ENCODE results near the gene HPSE. TPM values are rescaled to one million over a fixed set of nuclear protein-coding genes. Genes with fewer than 3 reads are reported as not detected.

The HPSE gene
- polyA plus RNA-seq, 3 donors = 21.2 to 65.8 (median 31.2) TPM

- no peak overlapping the region for H3K27ac Mint-ChIP-seq
- intact Hi-C loops (cut with micrococcal nuclease) = loop anchor here in 1 of 2 donors (10.0 kb wide), 1 partner anchor 181 kb away; no protein-coding TSS in a partner anchor
- TF ChIP-seq CTCF (IDR thresholded peaks at IDR 0.05) = no peak
These were observed 79.1 kb downstream of the HPSE start for GRCh38 chr4:83255584-83255983.

DNA sequence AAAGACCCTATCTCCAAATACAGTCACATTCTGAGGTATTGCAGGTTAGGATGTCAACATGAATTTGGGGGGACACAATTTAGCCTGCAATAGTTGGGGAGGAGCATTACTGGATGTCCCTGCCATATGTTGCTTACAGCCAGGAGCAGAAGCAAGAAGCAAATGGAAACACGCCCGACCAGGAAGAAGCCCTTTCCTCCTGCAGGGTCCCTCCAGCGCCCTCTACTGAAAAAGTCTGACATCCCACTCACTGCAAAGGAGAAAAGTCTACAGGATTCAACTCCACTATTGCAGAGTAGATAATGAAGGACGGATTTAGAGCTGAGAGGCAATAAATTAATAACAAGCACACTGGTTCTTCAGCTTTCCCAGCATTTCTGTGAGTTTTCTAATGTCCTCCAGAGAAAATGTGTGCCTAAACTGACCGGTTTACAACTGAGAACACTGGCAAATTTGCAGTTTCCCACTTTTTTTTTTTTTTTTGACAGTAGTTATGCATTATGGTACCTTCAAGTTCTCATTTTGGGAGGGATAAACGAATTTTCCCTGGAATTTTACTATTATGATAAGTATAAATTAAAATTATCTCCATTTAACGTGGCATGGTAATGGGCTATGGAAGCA lies 81.8 kb downstream of the HPSE start:
- Mint-ChIP-seq H3K27ac (peak overlapping the region in 2 of 7 donors; percentile 78 to 79), H3K36me3 (peaks cover 5 to 7% of the 10 kb centered on the region in 2 donors), H3K9me3 (no peaks in the 10 kb centered on the region), H3K4me1 (peaks cover 53% of the 10 kb centered on the region), H3K27me3 (ENCODE audit: low read depth in 3 of 3) (no peaks in the 10 kb centered on the region), H3K4me3 (no peak overlapping the region)
- TF ChIP-seq CTCF (IDR thresholded peaks at IDR 0.05) = peak; percentile 78
- WGBS (ENCODE audit: insufficient coverage) = no CpG with 5 or more reads among the region's 7 CpGs
- Histone ChIP-seq H3K4me3 (replicated peaks in 1 of 3; ENCODE audit: low read depth in 2 of 3, low read length in 3 of 3) (peak overlapping the region in 1 of 3 experiments; percentile 2), H3K36me3 (replicated peaks in 1 of 2; ENCODE audit: control insufficient read depth in 1 of 2, insufficient read depth in 2 of 2, low read length in 2 of 2) (no peaks in the 10 kb centered on the region), H3K27me3 (ENCODE audit: control insufficient read depth in 2 of 2, insufficient read depth in 2 of 2, low read length in 2 of 2) (no peaks in the 10 kb centered on the region), H4K20me1 (ENCODE audit: insufficient read depth, low read length) (no peaks in the 10 kb centered on the region), H2AFZ (ENCODE audit: insufficient read depth, low read depth, low read length, poor library complexity, severe bottlenecking) (peak overlapping the region; percentile 20), H3K4me1 (ENCODE audit: control insufficient read depth in 1 of 2, insufficient read depth in 2 of 2, low read length in 2 of 2) (peaks cover 42 to 46% of the 10 kb centered on the region in 2 donors), H3K4me2 (replicated peaks; ENCODE audit: extremely low read depth, low read length, poor library complexity, severe bottlenecking) (no peak overlapping the region), H3K9ac (ENCODE audit: insufficient read depth, low read length, poor library complexity, severe bottlenecking) (no peak overlapping the region), H3K79me2 (ENCODE audit: insufficient read depth, low read length) (peaks cover 5% of the 10 kb centered on the region), H3K9me3 (replicated peaks in 1 of 2; ENCODE audit: control insufficient read depth in 1 of 2, insufficient read depth in 1 of 2, low read length in 2 of 2) (no peaks in the 10 kb centered on the region), H3K27ac (ENCODE audit: low read depth in 1 of 2, low read length in 2 of 2) (peak overlapping the region in 1 of 2 donors; percentile 72)
- intact Hi-C loops (cut with micrococcal nuclease) = loop anchor here in 1 of 2 donors (5.0 to 10.0 kb wide), 2 partner anchors 41 to 178 kb away; no protein-coding TSS in a partner anchor
- peak; percentile 56 to 74 (median 67) for DNase-seq

More at GRCh38 chr4:83255584-83255983, 79.1 kb downstream of the HPSE start:
- Histone ChIP-seq H3K4me2 (replicated peaks; ENCODE audit: extremely low read depth, low read length, poor library complexity, severe bottlenecking) (no peak overlapping the region), H4K20me1 (ENCODE audit: insufficient read depth, low read length) (no peaks in the 10 kb centered on the region), H2AFZ (ENCODE audit: insufficient read depth, low read depth, low read length, poor library complexity, severe bottlenecking) (no peak overlapping the region), H3K27ac (ENCODE audit: low read depth in 1 of 2, low read length in 2 of 2) (no peak overlapping the region), H3K4me1 (ENCODE audit: control insufficient read depth in 1 of 2, insufficient read depth in 2 of 2, low read length in 2 of 2) (peaks cover 43 to 46% of the 10 kb centered on the region in 2 donors), H3K4me3 (replicated peaks in 1 of 3; ENCODE audit: low read depth in 2 of 3, low read length in 3 of 3) (no peak overlapping the region), H3K36me3 (replicated peaks in 1 of 2; ENCODE audit: control insufficient read depth in 1 of 2, insufficient read depth in 2 of 2, low read length in 2 of 2) (peaks cover 0 to 7% of the 10 kb centered on the region in 2 donors), H3K27me3 (ENCODE audit: control insufficient read depth in 2 of 2, insufficient read depth in 2 of 2, low read length in 2 of 2) (no peaks in the 10 kb centered on the region), H3K9ac (ENCODE audit: insufficient read depth, low read length, poor library complexity, severe bottlenecking) (no peak overlapping the region), H3K79me2 (ENCODE audit: insufficient read depth, low read length) (peaks cover 5% of the 10 kb centered on the region), H3K9me3 (replicated peaks in 1 of 2; ENCODE audit: control insufficient read depth in 1 of 2, insufficient read depth in 1 of 2, low read length in 2 of 2) (no peaks in the 10 kb centered on the region)
- no peak for DNase-seq
- peaks cover 15 to 26% of the 10 kb centered on the region in 2 donors for H3K36me3 Mint-ChIP-seq
- WGBS (ENCODE audit: insufficient coverage) = no CpG with 5 or more reads among the region's 1 CpG
- H3K4me1 Mint-ChIP-seq = peaks cover 55% of the 10 kb centered on the region
- H3K27me3 Mint-ChIP-seq (ENCODE audit: low read depth in 3 of 3) = no peaks in the 10 kb centered on the region
- no peak overlapping the region for H3K4me3 Mint-ChIP-seq
- no peaks in the 10 kb centered on the region for H3K9me3 Mint-ChIP-seq
